PC-3 (cell line): ENCODE results near the gene TCF7.

Experiments used
- EZH2 ChIP-seq: fragments of 300-600 bp; sonication (generic); IDR thresholded peaks from one replicate; pipeline ENCODE4 v1.6.1; 2017; ENCODE audit warnings: antibody characterized with exemption, mild to moderate bottlenecking, low read length; ENCODE audit not compliant: unreplicated experiment
- TF ChIP-seq, protein P1 (sequence below): fragments of 300-600 bp; sonication (generic); conservative IDR thresholded peaks from 2 replicates; pipeline ENCODE4 v1.5.1; 2017; ENCODE audit warnings: antibody characterized with exemption, low read depth, mild to moderate bottlenecking, low read length

DNA sequence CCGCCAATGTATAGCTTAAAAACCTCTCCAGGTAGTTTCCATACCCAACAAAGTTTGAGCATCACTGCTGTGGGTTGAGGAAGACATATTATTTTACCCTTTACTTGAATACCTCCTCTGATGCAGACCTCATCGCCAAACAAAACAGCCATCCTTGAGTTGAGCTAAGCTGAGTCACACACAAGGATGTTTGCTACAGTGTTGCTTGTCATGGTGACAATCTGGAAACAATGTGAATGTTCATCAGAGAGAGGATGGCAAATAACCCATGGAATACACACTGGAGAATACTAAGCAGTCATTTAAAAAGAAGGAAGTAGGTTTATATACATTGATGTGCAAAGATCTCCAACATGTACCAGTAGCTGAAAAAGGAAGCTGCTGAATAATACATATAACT is 41.1 kb upstream of the TCF7 start:
- TF ChIP-seq, protein P1, sequence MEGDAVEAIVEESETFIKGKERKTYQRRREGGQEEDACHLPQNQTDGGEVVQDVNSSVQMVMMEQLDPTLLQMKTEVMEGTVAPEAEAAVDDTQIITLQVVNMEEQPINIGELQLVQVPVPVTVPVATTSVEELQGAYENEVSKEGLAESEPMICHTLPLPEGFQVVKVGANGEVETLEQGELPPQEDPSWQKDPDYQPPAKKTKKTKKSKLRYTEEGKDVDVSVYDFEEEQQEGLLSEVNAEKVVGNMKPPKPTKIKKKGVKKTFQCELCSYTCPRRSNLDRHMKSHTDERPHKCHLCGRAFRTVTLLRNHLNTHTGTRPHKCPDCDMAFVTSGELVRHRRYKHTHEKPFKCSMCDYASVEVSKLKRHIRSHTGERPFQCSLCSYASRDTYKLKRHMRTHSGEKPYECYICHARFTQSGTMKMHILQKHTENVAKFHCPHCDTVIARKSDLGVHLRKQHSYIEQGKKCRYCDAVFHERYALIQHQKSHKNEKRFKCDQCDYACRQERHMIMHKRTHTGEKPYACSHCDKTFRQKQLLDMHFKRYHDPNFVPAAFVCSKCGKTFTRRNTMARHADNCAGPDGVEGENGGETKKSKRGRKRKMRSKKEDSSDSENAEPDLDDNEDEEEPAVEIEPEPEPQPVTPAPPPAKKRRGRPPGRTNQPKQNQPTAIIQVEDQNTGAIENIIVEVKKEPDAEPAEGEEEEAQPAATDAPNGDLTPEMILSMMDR = no peak
- TF ChIP-seq EZH2 = no peak
